ENCODE results near the gene SNX10. TPM values are rescaled to one million over a fixed set of nuclear protein-coding genes. Genes with fewer than 3 reads are reported as not detected.

SNX10 gene
- polyA plus RNA-seq, 1 donor, result 12.6 TPM

- WGBS (ENCODE audit: insufficient coverage, low lambda C conversion rate), result no CpG with 5 or more reads among the region's 38 CpGs
- peaks cover 15% of the 10 kb centered on the region for H3K4me1 ChIP-seq (ENCODE audit: control insufficient read depth, insufficient read depth, low read length)
- H3K9me3 ChIP-seq (ENCODE audit: control insufficient read depth, low read depth, low read length), result no peaks in the 10 kb centered on the region
- H3K4me3 ChIP-seq (ENCODE audit: low read length), result peak overlapping the region; percentile 51
- H3K27ac ChIP-seq (ENCODE audit: low read length), result peak overlapping the region; percentile 13
- H3K27me3 ChIP-seq (ENCODE audit: control insufficient read depth, insufficient read depth, low read length), result no peaks in the 10 kb centered on the region
- no peaks in the 10 kb centered on the region for H3K36me3 ChIP-seq (ENCODE audit: control insufficient read depth, insufficient read depth, low read length)
- peak in 1 of 2 donors; percentile 20 for DNase-seq
Observed at GRCh38 chr7:26397796-26398426, 106.2 kb downstream of the SNX10 start.

- H3K4me3 ChIP-seq (ENCODE audit: low read length), result peak overlapping the region; percentile 63
- H3K27me3 ChIP-seq (ENCODE audit: control insufficient read depth, insufficient read depth, low read length), result no peaks in the 10 kb centered on the region
- peak overlapping the region; percentile 63 for H3K27ac ChIP-seq (ENCODE audit: low read length)
- no peaks in the 10 kb centered on the region for H3K9me3 ChIP-seq (ENCODE audit: control insufficient read depth, low read depth, low read length)
- H3K36me3 ChIP-seq (ENCODE audit: control insufficient read depth, insufficient read depth, low read length), result no peaks in the 10 kb centered on the region
- DNase-seq, result peak; percentile 70 to 81
- peaks cover 15% of the 10 kb centered on the region for H3K4me1 ChIP-seq (ENCODE audit: control insufficient read depth, insufficient read depth, low read length)
- no CpG with 5 or more reads among the region's 36 CpGs for WGBS (ENCODE audit: insufficient coverage, low lambda C conversion rate)
Observed at GRCh38 chr7:26398427-26398755, 106.7 kb downstream of the SNX10 start.

- H3K4me1 ChIP-seq (ENCODE audit: control insufficient read depth, insufficient read depth, low read length), result peaks cover 15% of the 10 kb centered on the region
- no CpG with 5 or more reads among the region's 52 CpGs for WGBS (ENCODE audit: insufficient coverage, low lambda C conversion rate)
- peak; percentile 40 to 78 for DNase-seq
- H3K27ac ChIP-seq (ENCODE audit: low read length), result peak overlapping the region; percentile 63
- no peaks in the 10 kb centered on the region for H3K27me3 ChIP-seq (ENCODE audit: control insufficient read depth, insufficient read depth, low read length)
- no peaks in the 10 kb centered on the region for H3K9me3 ChIP-seq (ENCODE audit: control insufficient read depth, low read depth, low read length)
- no peaks in the 10 kb centered on the region for H3K36me3 ChIP-seq (ENCODE audit: control insufficient read depth, insufficient read depth, low read length)
- H3K4me3 ChIP-seq (ENCODE audit: low read length), result peak overlapping the region; percentile 63
Observed at GRCh38 chr7:26398756-26399509, 107.3 kb downstream of the SNX10 start.

- peaks cover 18% of the 10 kb centered on the region for H3K4me1 ChIP-seq (ENCODE audit: control insufficient read depth, insufficient read depth, low read length)
- no CpG with 5 or more reads among the region's 1 CpG for WGBS (ENCODE audit: insufficient coverage, low lambda C conversion rate)
- H3K36me3 ChIP-seq (ENCODE audit: control insufficient read depth, insufficient read depth, low read length), result no peaks in the 10 kb centered on the region
- peak overlapping the region; percentile 63 for H3K27ac ChIP-seq (ENCODE audit: low read length)
- no peaks in the 10 kb centered on the region for H3K9me3 ChIP-seq (ENCODE audit: control insufficient read depth, low read depth, low read length)
- H3K4me3 ChIP-seq (ENCODE audit: low read length), result no peak overlapping the region
- DNase-seq, result no peak
- H3K27me3 ChIP-seq (ENCODE audit: control insufficient read depth, insufficient read depth, low read length), result no peaks in the 10 kb centered on the region
Observed at GRCh38 chr7:26399736-26400135, 108.1 kb downstream of the SNX10 start.

GRCh38 chr7:26403640-26404039 is 112.0 kb downstream of the SNX10 start:
- no peaks in the 10 kb centered on the region for H3K27me3 ChIP-seq (ENCODE audit: control insufficient read depth, insufficient read depth, low read length)

GRCh38 chr7:26404189-26404996 is 112.7 kb downstream of the SNX10 start:
- H3K4me1 ChIP-seq (ENCODE audit: control insufficient read depth, insufficient read depth, low read length), result peaks cover 3% of the 10 kb centered on the region
- no peak for DNase-seq

More at GRCh38 chr7:26403640-26404039, 112.0 kb downstream of the SNX10 start:
- Histone ChIP-seq H3K27ac (ENCODE audit: low read length) (no peak overlapping the region), H3K9me3 (ENCODE audit: control insufficient read depth, low read depth, low read length) (no peaks in the 10 kb centered on the region), H3K4me3 (ENCODE audit: low read length) (no peak overlapping the region), H3K4me1 (ENCODE audit: control insufficient read depth, insufficient read depth, low read length) (peaks cover 8% of the 10 kb centered on the region), H3K36me3 (ENCODE audit: control insufficient read depth, insufficient read depth, low read length) (no peaks in the 10 kb centered on the region)
- peak; percentile 19 to 43 for DNase-seq
- 20% methylated on average over 1 of the region's 3 CpGs for WGBS (ENCODE audit: insufficient coverage, low lambda C conversion rate)

GRCh38 chr7:26406433-26406832 is 114.8 kb downstream of the SNX10 start:
- Histone ChIP-seq H3K27ac (ENCODE audit: low read length) (no peak overlapping the region), H3K9me3 (ENCODE audit: control insufficient read depth, low read depth, low read length) (no peaks in the 10 kb centered on the region), H3K27me3 (ENCODE audit: control insufficient read depth, insufficient read depth, low read length) (no peaks in the 10 kb centered on the region), H3K4me3 (ENCODE audit: low read length) (no peak overlapping the region), H3K36me3 (ENCODE audit: control insufficient read depth, insufficient read depth, low read length) (no peaks in the 10 kb centered on the region), H3K4me1 (ENCODE audit: control insufficient read depth, insufficient read depth, low read length) (peaks cover 3% of the 10 kb centered on the region)
- WGBS (ENCODE audit: insufficient coverage, low lambda C conversion rate), result 100% methylated on average over 1 of the region's 2 CpGs
- no peak for DNase-seq

More at GRCh38 chr7:26404189-26404996, 112.7 kb downstream of the SNX10 start:
- Histone ChIP-seq H3K4me3 (ENCODE audit: low read length) (no peak overlapping the region), H3K27me3 (ENCODE audit: control insufficient read depth, insufficient read depth, low read length) (no peaks in the 10 kb centered on the region), H3K27ac (ENCODE audit: low read length) (no peak overlapping the region), H3K9me3 (ENCODE audit: control insufficient read depth, low read depth, low read length) (no peaks in the 10 kb centered on the region), H3K36me3 (ENCODE audit: control insufficient read depth, insufficient read depth, low read length) (no peaks in the 10 kb centered on the region)
- no CpG with 5 or more reads among the region's 10 CpGs for WGBS (ENCODE audit: insufficient coverage, low lambda C conversion rate)

GRCh38 chr7:26409661-26410547 is 118.2 kb downstream of the SNX10 start:
- WGBS (ENCODE audit: insufficient coverage, low lambda C conversion rate), result no CpG with 5 or more reads among the region's 5 CpGs
- H3K27ac ChIP-seq (ENCODE audit: low read length), result no peak overlapping the region

GRCh38 chr7:26413007-26413691 is 121.5 kb downstream of the SNX10 start:
- no CpG with 5 or more reads among the region's 3 CpGs for WGBS (ENCODE audit: insufficient coverage, low lambda C conversion rate)
- no peaks in the 10 kb centered on the region for H3K9me3 ChIP-seq (ENCODE audit: control insufficient read depth, low read depth, low read length)
- H3K27me3 ChIP-seq (ENCODE audit: control insufficient read depth, insufficient read depth, low read length), result no peaks in the 10 kb centered on the region
- DNase-seq, result no peak
- no peak overlapping the region for H3K4me3 ChIP-seq (ENCODE audit: low read length)
- no peaks in the 10 kb centered on the region for H3K4me1 ChIP-seq (ENCODE audit: control insufficient read depth, insufficient read depth, low read length)
- H3K36me3 ChIP-seq (ENCODE audit: control insufficient read depth, insufficient read depth, low read length), result no peaks in the 10 kb centered on the region
- H3K27ac ChIP-seq (ENCODE audit: low read length), result no peak overlapping the region

More at GRCh38 chr7:26409661-26410547, 118.2 kb downstream of the SNX10 start:
- Histone ChIP-seq H3K27me3 (ENCODE audit: control insufficient read depth, insufficient read depth, low read length) (no peaks in the 10 kb centered on the region), H3K4me3 (ENCODE audit: low read length) (no peak overlapping the region), H3K9me3 (ENCODE audit: control insufficient read depth, low read depth, low read length) (no peaks in the 10 kb centered on the region), H3K36me3 (ENCODE audit: control insufficient read depth, insufficient read depth, low read length) (no peaks in the 10 kb centered on the region), H3K4me1 (ENCODE audit: control insufficient read depth, insufficient read depth, low read length) (no peaks in the 10 kb centered on the region)
- DNase-seq, result no peak
